ENCODE results near the gene ANO8.
A peak's percentile ranks its signal among the peaks of the same experiment; 100 is the strongest.
"Not testable (repeated sequence)": the region's sequence is repeated elsewhere in the genome, so short reads cannot be mapped to it uniquely, and the experiment has no call there.

Gene ANO8

DNA sequence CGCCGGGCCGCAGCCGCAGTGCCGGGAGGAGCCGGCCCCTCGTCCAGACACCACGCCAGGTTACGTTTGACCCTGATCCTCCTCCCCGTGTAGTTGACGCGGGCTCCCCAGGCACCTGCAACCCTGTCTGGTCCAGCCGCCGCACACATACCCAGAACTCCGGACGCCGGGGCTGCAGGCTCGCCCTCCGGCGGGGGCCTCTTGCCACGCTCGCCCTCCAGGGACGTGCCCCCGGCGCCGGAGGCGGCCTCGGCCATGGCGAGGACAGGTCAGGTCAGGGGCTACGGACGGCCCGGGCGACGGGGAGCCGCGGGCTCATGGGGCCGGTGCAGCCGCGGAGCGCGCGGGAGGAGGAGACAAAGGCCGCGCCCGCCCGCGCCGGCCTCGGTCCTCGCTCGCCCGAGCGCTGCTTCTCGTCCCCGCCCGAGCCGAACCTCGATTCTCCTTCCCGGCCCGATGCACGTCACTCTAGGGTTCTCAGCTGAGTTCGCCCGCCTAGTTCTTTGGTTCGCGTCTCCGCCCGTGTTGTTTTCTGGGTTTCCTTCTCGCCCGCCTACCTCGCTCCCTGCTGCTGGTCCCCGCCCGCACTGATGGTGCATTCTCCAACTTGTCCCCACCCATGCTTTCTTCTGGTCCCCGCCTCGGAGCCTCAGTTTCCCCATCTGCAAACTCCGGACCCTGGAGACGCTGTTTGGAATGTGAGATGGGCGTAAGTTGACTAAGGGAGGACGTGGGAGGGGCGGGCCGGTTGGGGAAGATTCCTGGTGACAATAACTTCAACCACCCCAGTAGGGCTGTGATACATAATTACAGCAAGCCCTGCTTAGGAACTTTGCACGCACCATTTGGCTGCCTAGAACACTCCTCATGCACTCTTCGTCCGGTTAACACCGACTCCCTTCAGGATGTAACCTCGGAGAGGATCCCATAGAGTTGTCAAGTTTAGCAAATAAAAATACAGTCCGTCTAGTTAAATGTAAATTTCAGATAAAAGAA is at the start of gene ANO8:
ANO8 (minus strand) TSS at position 442 of the 996 bp plus-strand sequence; CDS start at position 257, 185 bp downstream.
- ATAC-seq (peak; percentile 50), DNase-seq (peak; percentile 97)

GRCh38 chr19:17380426-17381138 is 45.9 kb upstream of the ANO8 start:
- ATAC-seq (no peak), DNase-seq (no peak)

GRCh38 chr19:17379221-17379631 is 44.6 kb upstream of the ANO8 start:
- no peak for DNase-seq
- no peak for ATAC-seq

GRCh38 chr19:17378271-17378670 is 43.6 kb upstream of the ANO8 start:
- no peak for DNase-seq
- ATAC-seq = no peak

- ATAC-seq (no peak), DNase-seq (no peak)
These were observed 42.4 kb upstream of the ANO8 start, which contains the start of gene PLVAP for GRCh38 chr19:17376935-17377600. TSS of gene PLVAP (minus strand) at chr19:17377342. CDS start at chr19:17377288, 54 bp downstream.

DNA sequence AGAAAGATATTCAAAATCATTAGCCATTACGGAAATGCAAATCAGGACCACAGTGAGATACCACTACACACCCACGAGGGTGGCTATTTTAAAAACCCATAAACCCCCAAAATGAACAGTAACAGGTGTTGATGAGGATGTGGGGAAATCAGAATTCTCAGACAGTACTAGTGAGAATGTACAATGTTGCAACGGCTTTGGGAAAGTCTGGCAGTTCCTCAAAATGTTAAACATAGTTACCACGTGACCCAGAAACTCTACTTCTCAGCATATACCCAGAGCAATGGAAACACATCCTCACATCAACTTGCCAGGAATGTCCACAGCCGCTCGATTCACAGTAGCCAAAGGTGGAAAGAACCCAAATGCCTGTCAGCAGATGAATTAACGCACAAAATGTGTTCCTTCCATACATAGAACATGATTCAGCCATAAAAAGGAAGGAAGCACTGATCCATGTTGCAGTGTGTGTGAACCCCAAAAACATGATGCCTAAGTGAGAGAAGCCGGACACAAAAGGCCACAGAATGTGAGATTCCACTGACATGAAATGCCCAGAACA is 35.5 kb upstream of the ANO8 start:
- peak; percentile 28 for ATAC-seq

DNA sequence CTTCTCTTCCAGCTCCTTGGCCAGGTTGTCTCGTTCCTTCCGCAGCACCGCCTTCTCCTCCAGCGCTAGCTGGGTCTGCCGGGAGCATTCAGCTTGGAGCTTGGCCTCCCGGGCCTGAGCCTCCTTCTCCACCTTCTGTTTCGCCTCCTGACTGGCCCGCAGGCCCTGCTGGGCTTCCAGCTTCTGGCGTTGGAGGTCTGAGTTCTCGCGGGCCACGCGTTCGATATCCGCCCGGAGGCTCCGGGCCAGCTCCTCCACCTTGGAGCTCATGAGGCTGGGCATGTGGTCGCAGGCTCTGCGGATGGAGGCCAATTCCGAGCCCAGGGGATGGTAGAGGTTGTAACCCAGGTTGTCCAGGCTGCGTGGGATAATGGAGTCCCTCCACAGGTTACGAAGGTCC is 30.7 kb upstream of the ANO8 start:
- no peak for DNase-seq
- peak; percentile 19 for ATAC-seq

More for the DNA sequence above, 35.5 kb upstream of the ANO8 start:
- DNase-seq = no peak

- not testable (repeated sequence) for DNase-seq, ATAC-seq
These were observed 29.4 kb upstream of the ANO8 start for GRCh38 chr19:17363852-17364605.

DNA sequence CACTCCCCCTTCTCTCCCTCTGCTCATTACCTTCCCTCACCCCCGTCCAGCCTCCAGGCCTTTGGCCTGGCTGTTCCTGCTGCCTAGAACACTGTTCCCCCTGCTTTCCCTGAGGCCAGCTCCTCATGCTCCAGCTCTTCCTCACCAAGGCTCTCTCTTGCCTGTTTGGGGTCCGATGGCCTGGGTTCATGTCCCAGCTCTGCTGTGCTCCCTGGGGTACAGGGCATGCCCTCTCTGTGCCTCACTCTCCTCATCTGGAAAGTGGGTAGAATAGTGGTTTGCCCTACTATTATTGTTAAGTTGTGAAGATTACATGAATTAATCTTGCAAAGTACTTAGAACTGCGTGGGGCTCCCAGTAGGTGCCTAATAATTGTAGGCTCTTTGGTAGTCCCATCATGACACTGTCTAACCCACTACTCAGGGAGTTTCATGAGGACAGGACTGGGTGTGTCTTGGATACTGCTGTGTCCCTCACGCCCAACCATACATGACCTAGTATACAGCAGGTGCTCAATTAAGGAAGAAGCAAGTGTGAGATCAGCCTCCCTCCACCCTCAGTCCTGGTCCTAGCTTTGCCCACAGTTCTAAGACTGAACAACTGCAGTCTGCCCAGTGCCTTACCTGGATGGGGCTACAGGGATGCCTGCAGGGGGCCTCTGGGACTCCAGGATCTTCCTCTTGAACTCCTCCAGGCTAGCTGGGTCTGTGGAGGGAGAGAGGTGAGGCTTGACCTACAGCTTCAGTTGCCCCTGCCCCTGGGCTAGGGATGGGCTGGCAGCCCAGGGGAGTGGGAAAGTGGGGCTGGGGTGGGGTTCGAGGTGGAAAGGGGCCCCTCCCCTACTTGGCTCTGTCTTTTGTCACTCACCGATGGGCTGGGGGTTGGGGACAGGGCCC is 25.5 kb upstream of the ANO8 start:
- DNase-seq (no peak), ATAC-seq (no peak)

DNA sequence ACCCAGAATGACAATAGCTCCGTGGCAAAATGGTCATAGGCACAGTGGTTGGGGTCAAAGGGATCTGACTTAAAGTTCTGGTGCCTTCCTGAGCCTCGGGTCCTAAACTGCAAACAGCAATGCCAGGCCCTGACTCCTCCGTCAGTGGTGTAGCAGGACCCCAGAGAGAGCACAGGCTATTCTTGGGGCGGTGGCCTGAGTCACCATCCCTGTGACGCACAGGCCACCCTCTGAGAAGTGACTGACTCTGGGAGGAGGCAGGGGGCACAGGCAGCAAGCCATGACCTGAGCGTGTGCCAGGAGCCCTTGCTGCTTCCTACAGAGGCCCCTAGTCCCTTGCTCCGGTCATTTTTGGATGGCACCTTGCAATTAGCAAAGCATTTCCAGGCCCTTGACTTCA is 23.7 kb upstream of the ANO8 start:
- no peak for DNase-seq

GRCh38 chr19:17357724-17358123 is 23.1 kb upstream of the ANO8 start:
- no peak for ATAC-seq
- DNase-seq = no peak

More for the DNA sequence above, 23.7 kb upstream of the ANO8 start:
- no peak for ATAC-seq

- no peak for ATAC-seq
- DNase-seq = no peak
These were observed 22.5 kb upstream of the ANO8 start for GRCh38 chr19:17357078-17357666.

DNA sequence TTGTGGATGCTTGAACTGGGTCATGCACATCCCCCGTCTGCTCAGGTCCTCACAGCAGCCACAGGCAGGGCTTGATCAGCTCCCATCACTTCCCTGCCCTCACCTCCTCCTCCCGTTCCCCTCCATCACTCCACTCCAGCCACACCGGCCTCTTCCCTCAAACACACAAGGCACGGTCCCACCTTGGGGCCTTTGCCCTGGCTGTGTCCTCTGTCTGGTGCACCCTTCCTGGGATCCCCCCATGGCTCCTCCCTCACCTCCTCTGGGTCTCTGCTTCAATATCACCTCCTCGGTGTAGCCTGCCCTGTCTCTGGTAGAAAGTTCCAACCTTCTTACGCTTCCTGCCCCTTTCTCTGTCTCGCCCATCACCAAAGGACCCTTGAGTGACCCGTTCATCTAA is 18.7 kb upstream of the ANO8 start:
- ATAC-seq (peak; percentile 47), DNase-seq (no peak)

DNA sequence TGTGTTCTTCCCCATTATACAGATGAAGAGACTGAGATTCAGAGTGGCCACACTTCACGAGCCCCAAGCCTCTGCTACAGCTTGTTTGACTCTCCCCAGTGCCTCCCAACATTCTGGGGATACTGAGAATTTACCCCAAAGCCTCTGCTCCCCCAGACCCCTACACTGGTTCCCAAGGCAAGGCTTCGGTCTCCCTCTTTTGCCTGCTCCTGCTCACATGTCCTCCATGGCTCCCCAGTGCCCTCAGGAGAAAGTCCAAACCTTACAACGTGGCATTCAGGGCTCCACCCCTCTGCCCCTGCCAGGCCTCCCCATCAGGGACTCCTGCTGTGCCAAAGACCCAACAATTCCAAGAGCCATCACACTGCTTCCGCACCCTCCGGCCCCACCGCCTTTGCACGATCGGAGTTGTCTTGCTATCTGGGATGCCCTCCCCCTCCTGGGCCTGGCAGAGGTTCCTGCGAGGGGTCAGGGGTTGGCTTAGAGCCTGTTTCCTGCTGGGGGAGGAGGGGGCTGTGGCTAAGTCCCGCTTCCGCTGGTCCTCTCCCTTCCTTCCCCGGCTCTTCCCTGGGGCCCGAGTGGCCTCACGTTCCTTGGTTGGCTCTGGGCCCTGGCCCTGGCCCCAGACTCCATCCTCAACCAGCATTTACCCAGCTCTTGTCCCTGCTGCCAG is 18.1 kb upstream of the ANO8 start:
- ATAC-seq = no peak

DNA sequence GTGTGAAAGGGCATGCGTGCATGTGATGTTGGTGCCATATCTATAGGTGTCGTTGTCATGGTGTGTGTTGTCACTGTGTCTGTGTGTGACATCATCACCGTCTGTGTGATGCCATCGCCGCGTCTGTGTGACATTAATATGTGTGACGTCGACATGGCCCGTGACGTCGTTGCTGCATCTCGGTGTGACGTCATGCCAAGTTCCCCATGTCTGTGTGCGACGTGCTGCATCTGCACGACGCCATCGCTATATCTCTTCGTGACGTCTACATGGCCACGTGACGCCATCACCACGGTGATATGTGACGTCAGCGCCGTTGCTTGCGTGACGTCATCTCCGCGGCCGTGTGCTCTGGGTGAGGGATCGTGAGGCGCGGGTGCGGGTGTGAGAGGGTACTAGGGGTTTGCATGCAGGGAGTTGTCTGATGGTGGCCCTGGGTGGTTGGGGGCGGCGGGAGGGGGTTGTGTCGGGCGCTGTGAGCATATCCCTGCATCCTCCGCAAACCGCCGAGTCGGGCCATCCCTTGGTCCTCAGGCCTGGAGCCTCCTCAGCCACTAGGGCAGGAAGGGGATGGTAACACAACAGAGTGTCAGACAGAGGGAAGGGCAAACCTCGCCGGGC is 17.3 kb upstream of the ANO8 start:
- no peak for ATAC-seq
- no peak for DNase-seq

More for the DNA sequence above, 18.1 kb upstream of the ANO8 start:
- no peak for DNase-seq

- no peak for DNase-seq
- no peak for ATAC-seq
These were observed 14.0 kb upstream of the ANO8 start for GRCh38 chr19:17348700-17349099.

DNA sequence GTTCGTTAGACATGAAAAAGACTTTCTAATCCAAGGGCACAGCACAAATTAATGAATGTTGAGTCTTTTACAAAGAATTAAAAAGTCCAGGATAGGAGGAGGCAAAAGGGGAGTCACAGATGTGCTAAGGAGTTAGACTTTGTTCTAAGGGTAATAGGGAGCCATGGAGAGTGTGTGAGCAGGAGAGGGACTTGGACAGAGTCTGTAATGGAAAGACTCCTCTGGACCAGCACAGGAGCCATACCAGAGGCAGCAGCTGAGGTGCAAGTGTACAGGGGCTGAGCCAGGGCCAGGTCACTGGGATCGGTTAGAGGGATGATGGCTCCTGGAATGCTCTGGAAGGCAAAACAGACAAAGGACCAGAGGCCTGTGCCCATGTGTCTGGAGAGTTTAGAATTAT is 13.2 kb upstream of the ANO8 start:
- no peak for DNase-seq
- no peak for ATAC-seq

- ATAC-seq (no peak), DNase-seq (no peak)
These were observed 12.7 kb upstream of the ANO8 start for GRCh38 chr19:17347361-17347760.
